Activated CD4-positive, alpha-beta T cell treated with anti-CD3 and anti-CD28 coated beads, Interleukin-2, amount 50 U/mL, for 24 hours (primary cell): ENCODE results near the gene JAKMIP1.
"Not testable (repeated sequence)": the region's sequence is repeated elsewhere in the genome, so short reads cannot be mapped to it uniquely, and the experiment has no call there.

Experiments used
- DNase-seq, 2 donors: peaks; one replicate each; pipeline ENCODE4 v3.0.0-alpha.2; 2020; ENCODE audit warnings: low read depth in 1 of 2, low spot score in 1 of 2

JAKMIP1 gene

DNA sequence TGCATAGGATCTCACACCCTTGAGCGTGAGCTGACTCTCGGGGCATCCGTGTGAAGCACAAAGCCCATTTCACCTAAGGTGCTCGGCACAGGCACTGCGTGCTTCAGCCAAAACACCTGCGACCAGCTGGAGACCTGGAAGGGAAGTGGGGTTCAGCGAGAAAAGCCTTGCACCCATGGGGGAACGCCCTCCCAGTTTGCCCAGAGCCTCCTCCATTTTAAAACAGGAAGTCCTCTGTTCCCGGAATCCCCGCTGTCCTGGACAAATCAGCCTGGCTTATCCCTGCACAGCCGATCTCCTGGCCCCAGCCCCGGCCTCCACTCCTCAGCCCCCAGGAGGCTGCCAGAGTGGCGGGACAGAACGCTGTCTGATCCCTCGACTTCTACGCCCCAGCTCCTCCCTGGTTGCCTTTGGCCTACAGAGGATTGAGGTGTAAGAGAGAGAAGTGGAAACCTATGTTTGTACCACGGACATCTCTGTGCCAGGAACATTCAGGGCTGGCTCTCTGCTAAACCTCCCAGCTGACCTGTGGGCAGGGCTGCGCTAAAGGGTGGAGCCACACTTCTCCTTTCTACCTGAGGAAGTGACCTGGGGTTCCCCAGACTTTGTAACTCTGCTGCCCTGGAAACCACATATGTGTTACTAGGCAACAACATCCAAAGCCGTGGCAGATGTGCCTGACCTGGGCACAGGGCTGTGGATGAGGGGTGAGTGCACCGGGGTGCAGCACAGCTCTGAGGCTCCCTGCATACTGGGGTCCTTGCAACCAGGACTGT lies 178.3 kb downstream of the JAKMIP1 start:
- no peak for DNase-seq

DNA sequence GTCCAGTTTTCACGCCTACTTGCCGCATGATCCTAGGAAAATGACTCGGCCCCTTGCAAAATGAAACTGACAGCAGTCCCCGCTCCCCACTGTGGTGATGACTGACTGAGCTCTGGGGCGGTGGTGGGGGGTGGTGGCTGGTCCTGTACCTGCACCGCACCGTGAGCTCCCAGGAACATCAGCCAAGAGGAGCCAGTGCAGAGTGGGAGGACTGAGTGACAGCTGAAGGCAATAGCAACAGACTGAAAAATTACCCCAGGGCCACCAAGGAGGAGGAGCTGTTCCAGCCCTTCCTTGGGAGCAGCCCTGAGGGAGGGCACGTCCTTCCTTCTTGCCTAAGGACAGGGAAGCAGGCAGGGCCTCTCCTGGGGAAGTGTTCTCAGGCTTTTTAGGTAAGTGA lies 179.7 kb downstream of the JAKMIP1 start:
- DNase-seq, result no peak

DNA sequence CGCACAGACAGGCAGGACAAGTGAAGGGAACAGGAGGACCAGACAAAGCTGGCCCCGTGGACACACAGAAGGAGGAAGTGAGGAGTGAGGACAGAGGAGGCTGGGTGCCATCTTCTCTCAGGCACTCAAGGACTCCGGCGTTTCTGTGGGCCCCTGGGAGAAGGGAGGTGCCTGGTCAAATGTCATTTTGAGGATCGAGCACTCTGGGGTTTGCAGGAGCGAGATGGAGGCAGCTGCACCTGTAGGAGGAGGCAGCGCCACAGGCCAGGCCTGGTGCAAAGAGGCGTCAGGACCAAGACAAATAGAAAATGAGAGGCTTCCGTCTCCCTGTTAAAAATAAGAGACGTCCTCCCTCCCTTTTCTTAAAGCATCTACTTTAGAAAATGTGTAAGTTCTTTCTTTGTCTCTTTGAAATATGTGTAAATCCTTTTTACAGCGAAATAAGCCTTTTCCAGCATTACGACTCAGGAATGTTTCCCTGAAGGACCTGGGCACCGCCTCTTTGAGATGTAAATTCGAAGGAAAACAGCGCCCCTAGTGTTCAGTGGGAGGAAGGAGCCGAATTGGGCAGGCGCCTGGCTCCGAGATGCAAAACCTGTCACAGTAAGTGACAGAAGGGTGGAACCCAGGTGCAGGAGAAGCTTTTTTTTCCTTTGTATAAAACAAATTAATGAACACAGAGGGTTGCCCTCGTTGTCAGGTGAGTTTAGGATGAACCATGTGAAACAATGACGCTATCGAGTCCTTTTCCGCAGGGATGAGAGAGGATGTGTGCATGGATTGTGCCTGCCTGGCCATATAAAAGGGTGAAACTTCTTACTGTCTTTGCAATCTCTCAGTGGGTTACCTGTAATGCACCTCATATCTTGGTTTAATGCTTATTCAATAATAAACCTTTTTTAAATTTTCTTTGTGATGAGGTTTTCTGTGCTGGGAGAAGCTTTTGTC lies 180.8 kb downstream of the JAKMIP1 start:
- no peak for DNase-seq

DNA sequence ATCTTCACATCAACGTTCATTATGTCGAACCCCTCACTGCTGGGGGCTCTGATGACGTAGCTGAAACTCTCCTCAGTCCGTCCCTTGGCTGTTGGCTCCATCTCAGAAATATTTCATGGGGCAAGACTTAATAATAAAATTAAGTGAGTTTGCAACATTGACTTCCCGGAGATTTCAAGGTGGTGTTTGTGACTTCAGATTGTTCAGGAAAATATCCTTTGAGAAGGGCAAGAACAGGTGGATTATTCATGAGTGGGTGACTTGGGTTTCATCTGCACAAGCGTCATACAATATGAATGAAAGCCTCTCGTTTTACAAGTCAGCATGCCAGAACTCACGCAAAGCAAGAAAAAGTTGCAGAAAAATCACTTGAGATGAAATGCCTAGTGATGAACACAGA lies 182.0 kb downstream of the JAKMIP1 start, which contains the start of gene C4orf50:
Gene C4orf50 (minus strand): TSS at position 101 of the 400 bp plus-strand sequence.
- DNase-seq, result no peak

DNA sequence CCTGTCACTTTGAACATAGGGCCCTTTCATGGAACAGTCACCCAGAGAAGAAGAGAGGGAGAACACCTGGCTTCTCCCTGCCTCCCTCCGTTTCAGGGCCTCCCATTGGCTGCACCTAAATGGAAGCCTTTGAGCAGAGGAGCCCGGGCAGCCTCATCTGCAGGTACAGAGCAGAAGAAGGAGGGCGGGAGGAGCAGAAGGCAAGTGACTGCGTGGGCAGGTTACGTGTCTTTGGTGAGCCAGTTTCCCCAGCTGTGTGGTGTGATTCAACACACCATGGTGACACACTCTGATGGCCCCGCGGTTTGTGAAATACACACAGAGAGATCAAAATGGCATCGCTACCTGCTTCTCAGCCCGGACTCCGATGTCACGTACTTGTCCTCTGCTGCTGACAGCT lies 182.5 kb downstream of the JAKMIP1 start:
- no peak for DNase-seq

DNA sequence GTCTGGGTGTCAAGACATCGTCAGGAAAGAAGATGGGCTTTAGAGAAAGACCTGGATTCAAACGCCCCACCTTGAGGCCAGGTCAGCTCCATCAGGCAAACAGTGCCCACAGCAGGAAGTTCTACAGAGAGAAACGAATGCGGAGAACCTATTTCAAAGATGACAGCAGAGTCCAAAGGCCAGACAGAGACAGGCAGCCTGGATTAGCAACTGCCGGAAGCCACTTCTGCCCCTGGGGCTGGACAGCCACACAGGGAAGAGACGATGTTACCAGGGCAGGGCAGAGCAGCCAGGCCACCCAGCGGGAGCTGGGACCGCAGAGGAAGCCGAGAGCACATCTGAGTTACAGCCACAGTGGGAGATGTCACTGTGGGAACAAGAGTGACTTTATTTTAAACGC lies 183.3 kb downstream of the JAKMIP1 start:
- no peak for DNase-seq

DNA sequence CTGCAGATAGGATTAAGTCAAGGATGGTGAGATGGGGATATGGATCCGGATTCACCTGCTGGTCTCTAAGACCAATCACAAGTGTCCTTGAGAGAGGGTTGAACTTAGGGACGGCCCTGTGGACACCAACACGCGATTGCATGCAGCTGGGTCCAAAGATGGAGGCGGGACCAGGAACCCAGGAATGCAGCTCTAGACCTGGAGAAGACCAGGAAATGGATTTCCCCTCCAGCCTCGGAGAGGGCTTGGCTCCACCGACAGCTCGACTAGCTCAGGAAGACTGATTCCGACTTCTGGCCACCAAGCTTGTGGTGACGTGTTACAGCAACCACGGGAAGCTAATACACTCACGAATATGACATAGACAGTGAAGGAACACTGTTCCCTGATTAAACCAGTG lies 186.8 kb downstream of the JAKMIP1 start:
- DNase-seq, result no peak

DNA sequence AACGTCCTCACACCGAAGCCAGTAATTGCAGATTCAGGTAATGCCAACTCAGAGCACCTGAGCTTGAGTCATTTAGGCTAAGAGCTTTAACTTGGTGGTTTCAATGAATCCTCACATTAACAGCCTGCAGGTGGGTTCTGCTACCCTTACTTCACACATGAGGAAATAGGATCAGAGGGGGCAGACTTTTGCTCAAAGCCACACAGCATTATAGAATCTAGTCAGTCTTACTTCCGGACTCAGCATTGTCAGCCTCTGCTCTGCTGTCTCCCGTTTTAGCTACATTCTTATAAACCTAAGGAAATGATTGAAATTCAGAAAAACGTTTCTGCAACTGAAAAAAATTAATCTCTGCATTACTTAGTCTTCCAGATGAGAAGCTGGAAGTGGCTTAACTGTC lies 188.1 kb downstream of the JAKMIP1 start:
- no peak for DNase-seq

DNA sequence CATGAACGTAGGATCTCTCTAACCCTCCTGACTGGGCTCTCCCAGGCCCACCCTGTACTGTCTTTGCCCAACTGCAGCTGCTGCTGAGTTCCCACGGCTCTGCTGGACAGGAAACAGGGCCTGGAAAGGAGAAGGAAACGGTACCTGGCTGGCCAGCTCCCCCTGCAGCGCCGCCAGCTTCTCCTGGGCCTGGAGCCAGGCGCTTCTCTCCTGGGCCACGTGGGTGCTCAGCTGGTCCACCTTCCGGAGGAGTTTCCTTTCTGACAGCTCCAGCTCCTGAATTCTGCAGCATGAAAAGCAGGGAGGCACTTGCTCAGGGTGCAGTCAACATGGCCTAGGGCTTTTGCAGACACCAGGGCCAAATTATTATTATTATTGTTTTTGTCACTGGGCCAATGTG lies 188.7 kb downstream of the JAKMIP1 start:
- DNase-seq, result no peak

DNA sequence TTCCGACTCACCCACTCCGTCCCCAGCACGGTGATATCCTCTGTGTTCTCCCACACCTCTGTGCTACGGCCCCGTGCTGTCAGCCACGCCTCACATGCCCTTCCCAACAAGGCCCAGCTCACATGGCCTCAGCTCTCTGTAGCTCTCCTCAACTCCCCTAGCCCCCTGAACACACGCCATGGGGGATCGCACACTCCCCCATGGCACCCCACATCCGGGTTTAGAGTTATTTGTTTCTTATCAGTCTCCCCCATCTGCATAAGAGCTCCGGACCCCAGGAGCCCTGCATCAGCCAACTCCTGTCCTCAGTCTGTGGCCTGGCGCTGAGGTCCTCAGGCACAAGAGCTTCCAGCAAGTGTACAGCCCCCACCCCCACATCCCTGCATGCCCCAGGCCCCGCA lies 189.1 kb downstream of the JAKMIP1 start:
- no peak for DNase-seq

DNA sequence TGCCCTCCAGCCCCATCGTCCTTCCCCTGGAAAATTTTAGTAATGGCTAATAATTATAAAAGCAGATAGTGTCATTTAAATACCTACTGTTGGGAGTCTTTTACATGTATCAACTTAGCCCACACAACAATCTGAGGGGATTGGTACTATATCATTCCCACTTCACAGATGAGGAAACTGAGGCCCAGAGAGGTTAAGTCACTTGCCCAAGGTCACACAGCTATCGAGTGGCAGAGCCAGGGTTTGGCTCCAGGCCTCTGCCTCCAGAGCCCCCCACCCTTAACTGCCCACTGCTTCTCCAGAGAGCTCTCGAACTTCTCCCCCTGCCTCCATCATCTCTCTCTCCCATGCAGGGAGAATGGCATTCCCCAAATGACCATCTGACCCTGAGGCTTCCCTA lies 189.6 kb downstream of the JAKMIP1 start:
- DNase-seq, result no peak

DNA sequence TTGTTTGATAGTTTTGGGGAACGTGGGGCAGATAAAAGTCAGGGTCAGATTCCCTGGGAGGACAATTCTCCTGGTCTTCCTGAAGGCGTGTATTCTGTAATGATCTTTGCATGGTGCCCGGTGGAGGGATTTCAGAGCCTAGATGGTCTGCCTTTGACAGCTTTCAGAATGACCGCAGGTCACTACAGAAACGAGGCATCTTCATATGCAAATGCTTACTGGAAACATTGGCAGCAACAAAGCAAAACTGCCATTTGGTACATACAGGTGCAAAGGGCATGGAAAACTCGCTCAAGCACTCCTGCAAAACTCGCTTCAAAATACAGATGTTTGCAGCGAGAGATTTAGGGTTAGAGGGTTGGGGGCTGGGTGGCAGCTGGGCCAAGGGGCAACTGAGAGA lies 190.9 kb downstream of the JAKMIP1 start:
- DNase-seq, result no peak

DNA sequence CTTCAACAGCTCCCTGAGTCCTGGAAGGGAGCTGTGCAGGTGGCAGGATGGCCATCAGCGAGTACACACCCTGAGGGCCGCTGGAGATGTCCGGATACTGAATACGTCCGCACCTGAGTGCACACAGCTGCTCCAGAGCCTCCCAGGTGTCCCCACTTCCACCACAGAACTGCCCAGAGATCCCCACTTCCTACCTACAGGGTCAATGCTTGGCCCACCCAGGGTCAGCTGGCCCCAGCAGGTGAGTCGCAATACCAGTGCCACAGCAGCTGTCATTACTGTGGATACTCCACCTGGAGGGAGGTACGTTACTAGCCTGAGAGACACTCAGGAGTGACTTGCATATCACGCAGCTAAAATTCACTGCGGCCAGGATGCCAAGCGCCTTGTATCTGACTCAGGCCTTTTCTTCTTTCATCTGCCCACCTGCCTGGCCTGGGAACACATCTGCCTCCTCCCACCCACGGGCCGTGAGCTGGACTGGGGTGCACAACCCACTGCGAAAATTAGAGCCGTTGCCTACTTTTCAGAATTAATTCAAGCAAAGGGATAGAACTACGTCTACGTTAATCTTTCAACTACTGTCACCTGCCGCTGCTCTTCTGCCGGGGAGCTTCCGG lies 191.5 kb downstream of the JAKMIP1 start:
- no peak for DNase-seq

DNA sequence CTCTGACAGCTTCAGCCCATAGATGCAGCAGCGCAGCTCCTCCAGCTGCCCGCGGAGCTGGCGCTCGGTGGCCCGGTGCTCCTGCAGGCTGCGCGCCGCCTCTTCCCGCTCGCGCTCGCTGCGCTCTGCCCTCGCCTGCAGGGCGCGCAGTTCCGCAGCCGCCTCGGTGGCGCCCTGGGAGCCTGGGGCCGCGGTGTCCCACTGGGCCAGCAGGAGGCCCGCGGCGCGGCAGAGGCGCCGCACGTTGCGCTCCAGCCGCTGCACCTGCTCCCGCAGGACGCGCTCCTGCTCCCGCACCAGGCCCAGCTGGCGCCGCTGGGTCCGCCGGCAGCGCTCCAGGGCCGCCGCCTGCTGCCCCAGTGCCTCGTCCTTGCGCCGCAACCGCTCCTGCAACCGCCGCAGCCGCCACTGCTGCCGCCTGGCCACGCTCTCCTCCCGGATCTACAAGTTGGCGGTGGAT lies 192.2 kb downstream of the JAKMIP1 start:
- DNase-seq, result no peak

DNA sequence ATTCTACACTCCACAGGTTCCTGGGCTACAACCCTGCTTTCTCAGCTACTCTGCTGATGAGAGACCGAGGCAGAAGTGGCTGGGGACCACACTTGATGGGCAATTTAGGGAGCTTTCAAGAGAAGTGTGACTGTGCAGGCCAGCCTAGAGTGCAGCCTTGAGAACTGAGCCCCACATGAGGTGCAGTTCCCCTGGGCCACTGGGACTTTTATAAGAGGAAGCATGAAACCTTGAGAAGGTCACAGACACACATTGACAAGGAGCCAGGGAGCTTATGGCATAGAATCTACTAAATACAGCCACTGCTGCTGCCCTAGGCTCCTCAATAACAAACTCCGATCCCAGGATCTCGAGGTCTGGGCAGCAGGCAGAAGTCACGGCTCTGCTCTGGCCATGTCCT lies 195.2 kb downstream of the JAKMIP1 start:
- no peak for DNase-seq

DNA sequence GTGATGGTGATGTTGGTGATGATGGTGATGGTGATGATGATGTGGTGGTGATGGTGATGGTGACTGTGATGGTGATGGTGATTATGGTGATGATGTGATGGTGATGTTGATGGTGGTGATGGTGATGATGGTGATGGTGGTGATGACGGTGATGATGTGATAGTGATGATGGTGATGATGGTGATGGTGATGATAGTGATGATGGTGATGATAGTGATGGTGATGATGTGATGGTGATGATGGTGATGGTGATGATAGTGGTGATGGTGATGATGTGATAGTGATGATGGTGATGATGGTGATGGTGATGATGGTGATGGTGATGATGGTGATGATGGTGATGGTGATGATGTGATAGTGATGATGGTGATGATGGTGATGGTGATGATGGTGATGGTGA lies 196.9 kb downstream of the JAKMIP1 start:
- not testable (repeated sequence) for DNase-seq

DNA sequence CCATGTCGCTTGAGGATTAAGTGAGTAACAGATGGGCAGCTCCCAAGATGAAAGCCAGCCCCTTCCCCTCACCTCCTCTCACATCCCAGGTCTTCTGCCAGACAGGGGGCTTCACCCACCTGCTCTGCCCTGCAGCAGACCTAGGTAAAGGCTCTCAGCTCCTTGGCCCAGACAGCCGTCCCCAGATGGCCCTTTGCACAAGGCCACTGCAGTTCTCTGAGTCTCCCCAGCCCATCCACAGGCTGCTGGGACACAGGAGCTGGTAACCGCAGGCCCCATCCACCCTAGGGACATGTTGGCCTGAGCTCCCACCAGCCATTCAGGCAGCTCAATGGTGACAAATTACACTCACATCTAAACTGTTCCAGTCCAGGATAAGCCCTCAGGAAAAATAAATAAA lies 197.4 kb downstream of the JAKMIP1 start:
- no peak for DNase-seq

DNA sequence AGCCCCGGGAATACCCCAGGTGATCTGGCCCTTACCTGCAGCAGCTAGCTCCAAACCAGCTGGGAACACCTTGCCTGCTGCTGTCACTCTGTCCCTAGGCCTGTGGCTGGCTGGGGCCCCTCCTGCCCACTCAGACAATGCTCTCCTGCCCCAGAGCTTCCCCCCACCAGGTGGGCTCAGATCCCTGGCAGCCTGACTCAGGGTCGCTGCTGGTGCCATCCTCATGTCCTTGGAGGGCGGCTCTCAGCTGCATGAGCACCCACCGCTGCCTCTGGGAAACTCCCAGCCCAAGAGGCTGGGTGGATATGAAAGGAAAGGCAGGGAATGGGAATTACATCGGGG lies 197.9 kb downstream of the JAKMIP1 start:
- DNase-seq, result no peak

DNA sequence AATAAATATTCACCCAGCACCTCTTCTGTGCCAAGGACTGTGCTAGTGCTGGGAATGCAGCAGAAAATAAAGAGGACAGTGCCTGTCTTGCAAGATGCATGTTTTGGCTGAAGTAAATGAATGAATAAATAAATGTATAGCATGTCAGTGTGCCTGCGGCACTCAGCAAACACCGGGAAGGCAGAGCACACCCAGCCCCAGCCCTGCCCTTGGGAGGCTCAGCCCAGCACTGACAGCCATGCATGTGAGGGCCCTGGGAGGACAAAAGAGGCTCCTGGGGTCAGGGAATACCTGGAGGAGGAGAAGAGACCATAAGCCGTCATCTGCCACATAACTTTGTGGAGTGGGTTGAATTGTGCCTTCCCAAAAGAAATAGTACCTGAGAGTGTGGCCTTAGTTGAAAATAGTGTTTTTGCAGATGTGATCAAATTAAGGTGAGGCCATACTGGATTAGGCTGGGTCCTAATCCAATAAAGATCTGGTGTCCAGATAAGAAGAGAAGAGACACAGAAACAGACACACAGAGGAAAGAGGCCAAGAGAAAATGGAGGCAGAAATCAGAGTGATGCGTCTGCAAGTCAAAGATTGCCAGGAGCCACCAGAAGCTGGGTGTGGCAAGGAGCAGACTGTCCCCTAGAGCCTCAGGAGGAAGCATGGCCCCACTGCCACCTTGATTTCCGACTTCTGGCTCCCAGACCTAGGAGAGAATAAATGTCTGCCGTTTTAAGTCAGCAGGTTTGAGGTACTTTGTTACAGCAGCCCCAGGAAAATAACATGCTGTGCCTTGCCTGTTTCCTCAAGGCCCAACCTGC lies 198.5 kb downstream of the JAKMIP1 start:
- no peak for DNase-seq

DNA sequence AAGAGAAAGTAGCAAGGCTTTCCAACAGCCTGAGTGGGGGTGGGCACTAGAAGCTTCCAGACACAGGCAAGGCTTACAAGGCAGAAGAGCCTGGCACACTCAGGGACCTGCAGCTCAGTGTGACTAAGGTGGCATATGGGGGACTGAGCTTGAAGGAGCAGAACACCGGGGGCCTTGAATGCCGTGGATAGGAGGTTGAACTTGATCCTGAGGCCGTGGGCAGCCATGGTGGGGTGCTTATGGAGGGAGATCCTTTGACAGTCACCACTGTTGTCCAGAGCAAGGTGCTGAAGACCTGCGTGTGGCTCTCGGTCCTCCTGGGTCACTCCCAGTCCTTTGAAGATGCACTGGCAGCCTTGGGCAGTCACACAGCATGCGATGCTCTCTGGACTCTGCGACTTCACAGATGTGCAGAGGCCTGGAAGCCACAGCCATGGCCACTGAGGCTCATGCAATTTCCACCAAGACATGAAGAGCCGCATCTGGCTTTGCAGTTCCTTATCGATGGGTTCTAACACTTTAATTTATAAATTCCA lies 200.5 kb downstream of the JAKMIP1 start:
- no peak for DNase-seq

DNA sequence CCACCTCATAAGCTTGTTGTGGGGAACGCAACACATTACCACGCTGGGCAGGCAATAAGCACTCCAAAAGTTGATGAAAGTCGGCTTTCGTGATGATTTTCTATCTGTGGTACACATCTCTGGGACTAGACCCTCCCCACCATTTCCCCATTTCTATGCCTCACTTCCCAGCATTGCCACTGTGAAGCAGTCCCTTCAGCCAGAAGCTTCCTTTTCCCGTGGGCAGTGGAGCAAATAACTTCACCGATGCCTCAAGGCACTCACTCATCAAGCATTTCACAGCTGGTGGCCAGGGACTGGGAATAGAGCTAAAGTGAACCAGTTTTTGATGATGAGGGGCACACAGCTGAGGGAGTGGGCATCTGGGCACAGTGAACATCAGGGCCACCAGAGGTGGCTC lies 201.0 kb downstream of the JAKMIP1 start:
- no peak for DNase-seq
